ENCODE data around the gene IQSEC1.

Gene IQSEC1

GRCh38 chr3:13046569-13047274 lies 26.5 kb downstream of the IQSEC1 start:
- DNase-seq = no peak

DNA sequence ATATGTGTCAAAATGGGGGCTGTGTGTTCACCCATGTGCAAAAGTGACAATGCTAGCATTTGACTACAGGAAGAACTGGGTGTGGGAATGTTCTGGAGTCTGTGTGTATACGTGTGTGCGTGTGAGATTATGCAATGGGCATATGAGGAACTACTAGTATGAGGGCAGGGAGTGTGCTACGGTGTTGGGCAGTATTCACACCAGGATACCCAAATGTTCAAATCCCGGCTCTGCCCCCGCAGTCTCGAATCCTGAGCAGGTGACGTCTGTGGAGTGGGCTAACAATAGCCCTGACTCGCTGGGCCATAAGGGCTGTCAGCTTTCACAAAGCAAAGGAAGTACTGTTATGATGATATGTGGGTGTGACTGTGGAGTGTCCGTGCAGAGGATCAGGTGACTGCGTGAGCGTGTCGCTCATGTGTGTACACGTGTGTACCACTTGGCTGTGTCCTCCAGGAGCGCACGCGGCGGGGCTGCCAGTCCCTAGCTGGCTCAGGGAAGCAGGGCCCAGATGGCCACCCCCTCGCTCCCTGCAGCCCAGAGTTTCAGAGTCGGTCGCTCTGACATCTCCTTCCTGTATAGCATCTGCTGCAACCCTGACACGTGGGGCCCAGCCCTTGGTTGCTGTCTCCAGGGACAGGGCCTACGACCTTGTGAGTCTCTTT lies 27.2 kb downstream of the IQSEC1 start:
- peak in 1 of 2 donors; percentile 52 for DNase-seq

- no peak for DNase-seq
Observed at GRCh38 chr3:13045241-13045903, 27.9 kb downstream of the IQSEC1 start.

DNA sequence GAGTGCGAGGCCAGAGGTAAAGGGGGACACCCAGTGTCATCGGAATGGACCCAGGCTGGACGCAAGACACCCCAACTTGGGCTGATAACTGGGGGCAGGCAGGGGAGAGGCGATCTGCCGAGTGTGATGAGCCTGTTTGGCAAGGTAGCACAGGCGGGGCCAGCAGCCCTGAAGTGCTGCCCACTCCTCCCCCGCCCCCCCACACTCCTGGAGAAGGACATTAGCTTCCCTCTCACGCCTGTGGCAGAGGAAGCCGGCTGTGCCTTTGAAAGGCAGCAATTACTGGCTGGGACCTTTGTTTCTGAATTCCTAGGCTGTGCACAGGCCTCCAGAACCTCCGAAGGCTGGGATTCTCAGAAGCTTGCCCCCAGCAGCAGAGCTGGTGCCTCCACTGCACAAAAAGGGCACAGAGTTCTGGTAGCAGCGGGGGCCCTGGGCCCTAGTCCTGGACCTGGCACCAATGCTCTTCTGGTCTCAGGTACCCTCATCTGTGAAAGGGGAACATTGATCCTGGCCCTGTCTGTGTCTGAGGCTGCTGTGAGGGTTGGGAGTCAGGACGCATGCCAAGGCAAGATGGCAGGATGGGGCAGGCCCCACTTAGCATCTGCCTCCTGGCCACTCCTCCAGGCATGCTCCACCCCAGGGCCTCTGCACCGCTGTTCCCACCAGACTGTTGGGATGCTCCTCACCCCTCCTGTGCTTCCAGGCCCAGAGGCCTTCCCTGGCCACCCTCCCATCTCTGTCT lies 28.6 kb downstream of the IQSEC1 start:
- no peak for DNase-seq

GRCh38 chr3:13043656-13044055 lies 29.6 kb downstream of the IQSEC1 start:
- DNase-seq = no peak

DNA sequence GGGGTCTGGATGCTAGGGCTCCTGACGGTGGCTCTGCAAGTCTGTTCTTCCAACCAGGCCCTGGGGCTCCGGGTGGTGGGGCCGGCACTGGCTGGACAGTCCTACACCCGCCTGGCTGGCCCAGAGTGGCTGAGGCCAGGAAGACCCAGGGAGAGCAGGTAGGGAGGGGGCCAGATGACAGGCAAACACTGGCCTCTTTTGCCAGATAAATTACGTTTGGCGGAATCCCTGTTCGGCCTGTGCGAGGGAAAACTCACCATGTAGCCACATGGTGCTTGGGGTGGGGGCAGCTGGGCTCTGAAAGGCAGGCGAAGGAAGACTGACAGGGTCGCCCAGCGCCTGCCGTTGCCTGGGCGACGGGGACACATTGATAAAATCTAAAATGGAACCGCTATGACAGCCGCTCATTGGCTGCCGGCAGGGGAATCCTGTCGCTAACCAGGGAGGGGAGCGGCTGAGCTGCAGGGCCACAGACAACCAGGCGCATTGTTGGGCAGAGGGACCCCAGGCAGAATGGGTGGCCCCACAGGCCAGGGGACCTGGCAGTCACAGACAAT lies 30.4 kb downstream of the IQSEC1 start:
- DNase-seq = no peak

DNA sequence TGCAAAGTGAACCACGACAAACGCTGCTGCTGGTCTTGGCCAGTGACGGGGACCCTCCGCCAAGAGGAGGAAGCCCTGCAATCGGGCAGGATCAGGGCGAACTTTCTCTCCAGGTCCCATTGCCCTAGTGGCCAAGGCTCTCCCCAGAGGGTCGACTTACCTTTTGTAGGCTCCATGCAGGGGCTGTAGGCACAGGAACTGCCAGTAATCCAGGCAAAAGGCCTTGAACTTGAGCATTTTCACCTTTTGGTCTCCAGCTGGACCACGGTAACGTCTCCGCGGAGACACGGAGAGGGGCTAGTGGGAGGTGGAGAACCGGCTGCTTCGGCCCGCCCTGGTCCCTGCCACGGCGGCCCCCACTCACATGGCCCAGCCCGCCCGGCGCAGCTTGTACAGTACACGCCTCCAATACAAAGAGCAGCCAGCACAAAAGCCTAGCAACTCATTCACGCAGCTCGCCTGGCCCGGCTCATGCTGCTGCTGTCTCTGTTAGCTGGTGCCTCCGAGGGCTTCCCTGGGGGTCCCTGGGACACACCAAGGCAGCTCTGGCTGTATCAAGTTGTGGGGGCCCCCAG lies 31.0 kb downstream of the IQSEC1 start:
- no peak for DNase-seq

GRCh38 chr3:13041113-13041776 lies 32.0 kb downstream of the IQSEC1 start:
- no peak for DNase-seq

DNA sequence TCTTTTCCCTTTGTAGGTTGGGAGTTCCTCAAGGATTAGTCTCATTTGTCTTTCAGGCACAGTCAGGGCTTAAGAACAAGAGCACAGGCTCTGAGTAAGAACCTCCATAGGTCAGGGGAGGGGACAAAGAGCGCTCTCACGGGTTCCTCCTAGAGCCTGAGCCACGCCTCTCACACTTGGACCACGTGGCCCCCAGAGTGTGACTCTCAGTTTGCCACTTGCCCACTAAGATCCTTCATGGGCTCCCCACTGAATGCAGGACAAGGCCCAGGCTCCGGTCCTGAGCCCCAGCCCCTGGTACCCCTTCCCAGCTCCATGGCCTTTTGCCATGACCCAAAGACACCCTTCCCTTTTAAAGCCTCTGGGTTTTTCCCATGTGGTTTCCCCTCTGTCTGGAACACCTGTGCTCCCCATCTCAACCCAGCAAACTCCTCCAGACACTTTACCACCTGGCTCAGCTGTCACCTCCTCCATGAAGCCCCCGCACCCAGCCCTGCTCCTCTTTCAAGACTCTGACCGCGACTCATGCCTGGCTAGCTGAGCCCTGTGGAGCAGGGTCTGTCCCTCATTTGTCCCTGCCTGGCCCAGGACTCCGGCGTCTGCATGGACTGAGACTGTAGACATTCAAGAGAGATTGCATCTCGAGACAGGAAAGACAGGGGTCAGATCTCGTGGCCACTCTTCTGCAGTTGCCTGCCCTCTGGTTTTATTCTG lies 32.7 kb downstream of the IQSEC1 start:
- DNase-seq = peak; percentile 55 to 60

GRCh38 chr3:13039213-13039896 lies 33.9 kb downstream of the IQSEC1 start:
- no peak for DNase-seq

- no peak for DNase-seq
Observed at GRCh38 chr3:13037458-13038117, 35.6 kb downstream of the IQSEC1 start.

DNA sequence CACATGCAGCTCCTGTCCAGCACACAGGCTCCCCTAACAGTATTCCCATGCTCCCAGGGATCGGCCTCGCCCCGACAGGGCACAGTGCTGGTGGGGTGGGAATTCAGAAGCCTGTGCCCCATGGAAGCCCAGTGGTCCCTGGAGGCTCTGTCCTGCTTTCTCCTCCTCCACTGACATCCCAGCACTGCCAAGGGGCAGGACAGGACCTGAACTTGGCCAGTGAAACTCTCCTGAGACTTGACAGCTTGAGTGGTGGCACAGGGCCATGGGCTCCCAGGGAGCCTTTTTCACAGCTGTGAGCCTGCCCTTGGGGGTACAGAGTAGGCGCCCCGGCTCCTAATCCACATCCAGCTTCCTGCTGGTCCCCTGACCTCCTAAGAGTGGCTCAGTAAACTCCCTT lies 38.4 kb downstream of the IQSEC1 start:
- DNase-seq = no peak

DNA sequence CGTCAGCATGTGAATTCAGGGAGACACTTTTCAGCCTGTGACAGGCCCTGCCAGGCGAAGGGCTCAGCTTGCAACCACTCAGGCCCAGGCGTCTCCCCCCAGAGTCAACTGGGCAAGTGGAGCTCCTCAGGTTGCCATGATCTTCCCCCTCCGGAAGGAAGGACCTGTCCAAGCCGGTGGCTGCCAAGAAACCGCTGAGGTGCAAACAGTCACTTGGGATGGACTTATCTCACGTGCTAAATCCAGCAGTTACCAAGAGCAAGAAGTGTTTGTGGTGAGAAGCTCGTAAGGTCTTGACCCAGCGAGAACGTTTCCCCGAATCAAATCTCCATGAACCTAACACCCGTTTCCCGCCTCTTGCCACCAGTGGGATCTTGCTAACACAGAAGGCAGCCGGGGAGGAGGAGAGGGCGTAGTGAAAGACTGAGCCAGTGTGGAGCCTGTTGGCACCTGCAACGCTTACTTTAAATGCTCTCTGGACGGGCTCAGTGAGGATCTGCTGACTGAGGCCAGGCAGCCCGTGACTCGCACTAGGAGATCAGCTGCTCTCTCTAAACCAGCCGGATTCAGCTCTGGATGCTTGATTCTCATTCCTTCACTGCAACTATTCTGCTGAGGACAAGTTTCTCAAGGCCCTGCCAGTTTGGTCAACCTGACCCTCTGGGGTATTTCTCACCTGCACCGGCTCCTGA lies 39.0 kb downstream of the IQSEC1 start:
- DNase-seq = no peak

DNA sequence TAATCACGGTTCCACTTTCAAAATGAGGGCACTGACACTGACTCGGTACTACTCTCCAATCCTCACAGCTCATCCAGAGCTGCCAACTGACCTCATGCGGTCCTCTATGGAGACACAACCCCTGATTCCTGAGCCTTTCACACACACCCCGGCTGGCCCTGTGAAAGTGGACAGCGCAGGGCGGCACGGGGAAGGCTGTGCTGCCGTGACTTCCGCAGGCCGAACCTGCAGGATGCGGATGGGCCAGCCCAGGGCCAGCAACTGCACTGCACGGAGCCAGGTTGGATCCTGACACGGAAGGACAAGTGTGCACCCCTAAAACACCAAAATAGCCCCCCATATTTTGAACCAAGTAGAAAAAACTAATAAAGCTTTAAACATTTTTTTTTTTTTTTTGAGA lies 41.0 kb downstream of the IQSEC1 start:
- DNase-seq = no peak

DNA sequence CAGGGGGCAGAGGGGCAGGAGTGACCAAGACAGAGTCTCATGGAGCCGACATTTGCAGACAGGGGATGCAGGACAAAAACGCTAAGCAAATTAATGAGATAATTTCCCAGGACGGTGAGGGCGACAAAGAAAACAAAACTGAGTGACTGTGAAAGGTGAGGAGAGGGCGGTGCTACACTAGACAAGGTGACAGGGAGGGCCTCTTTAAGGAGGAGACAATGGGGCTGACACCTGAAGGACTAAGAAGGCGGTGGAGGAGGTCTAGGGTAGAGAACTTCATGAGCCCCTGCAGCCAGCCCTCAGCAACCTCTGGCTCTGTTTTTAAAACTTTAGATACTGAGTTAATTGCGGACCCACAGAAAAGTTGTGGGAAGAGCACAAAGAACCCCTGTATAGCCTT lies 41.6 kb downstream of the IQSEC1 start:
- DNase-seq = no peak

- DNase-seq = no peak
Observed at GRCh38 chr3:13030684-13031083, 42.5 kb downstream of the IQSEC1 start.

DNA sequence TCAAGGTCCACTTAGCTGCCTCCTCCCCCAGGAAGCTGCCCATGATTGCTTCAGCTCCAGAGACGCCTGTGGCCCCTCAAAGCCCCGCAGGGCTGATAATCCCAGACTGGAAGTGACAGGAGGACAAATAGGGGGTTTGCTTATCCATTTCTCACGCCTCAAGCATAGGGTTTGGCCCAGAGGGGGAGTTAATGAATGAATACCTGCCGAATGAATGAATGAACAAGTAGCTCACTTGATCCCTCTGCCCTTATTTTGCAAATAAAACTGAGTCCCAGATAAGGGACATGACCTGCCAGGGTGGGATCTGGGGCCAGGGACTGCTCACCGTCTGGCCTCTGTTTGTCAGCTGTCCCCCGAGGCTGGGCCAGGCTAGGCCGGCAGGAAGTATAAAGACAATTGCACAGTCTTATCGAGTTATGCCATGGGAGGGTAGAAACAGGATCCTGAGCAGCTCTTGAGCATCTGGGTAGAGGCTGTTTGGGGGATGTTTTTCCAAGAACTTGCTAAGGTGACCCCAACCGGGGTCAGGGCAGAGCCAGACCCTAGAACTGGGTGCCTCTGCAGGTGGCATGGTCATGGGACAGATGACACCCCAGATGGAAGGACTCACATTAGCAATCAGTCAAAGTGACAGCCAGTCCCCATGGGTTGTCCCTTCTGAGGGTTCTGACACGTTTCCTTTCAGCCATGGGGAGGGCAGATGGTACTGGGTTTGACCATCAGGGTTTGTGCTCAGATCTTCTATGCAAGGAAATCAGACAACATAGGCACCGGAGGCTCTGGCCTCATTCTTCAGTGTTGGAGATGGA lies 45.0 kb downstream of the IQSEC1 start:
- no peak for DNase-seq

DNA sequence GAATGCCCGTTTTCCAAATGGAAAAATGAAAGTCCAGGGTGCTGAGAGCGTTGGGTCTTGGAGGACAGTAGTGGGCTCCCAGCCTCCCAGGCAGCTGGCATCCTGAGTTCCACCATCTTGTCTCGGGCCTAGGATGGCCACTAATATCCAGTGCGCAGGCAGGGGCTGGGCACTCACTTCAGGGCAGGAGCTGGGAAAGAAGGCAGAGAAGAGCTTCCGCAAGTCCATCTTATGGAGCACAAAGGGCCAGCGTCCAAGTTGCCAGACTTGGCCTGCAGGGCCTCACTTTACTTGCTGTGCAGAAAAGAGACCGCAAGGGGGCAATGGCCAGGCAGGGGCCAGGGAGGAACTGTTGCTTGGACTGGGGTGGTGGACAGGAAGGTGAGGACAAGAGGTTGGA lies 46.1 kb downstream of the IQSEC1 start:
- no peak for DNase-seq

- no peak for DNase-seq
Observed at GRCh38 chr3:13026534-13026933, 46.7 kb downstream of the IQSEC1 start.
